Neutrophil (primary cell): ENCODE data around the gene AKR1A1.

ENCODE experiments used
- H3K27ac ChIP-seq: fragments of 200-600 bp; sonication (generic); 2 replicates; pipeline ENCODE4 v1.5.1; 2016; ENCODE audit warnings: mild to moderate bottlenecking, moderate library complexity
- H3K27me3 ChIP-seq: fragments of 200-600 bp; sonication (generic); 2 replicates; pipeline ENCODE4 v1.6.0; 2016; ENCODE audit warnings: mild to moderate bottlenecking
- H3K36me3 ChIP-seq: fragments of 200-600 bp; sonication (generic); 2 replicates; pipeline ENCODE4 v1.5.1; 2017
- H3K4me1 ChIP-seq, 2 experiments: fragments of 200-600 bp in 1 of 2; sonication (generic) in 1 of 2; 1 replicate in 1 of 2; 2 replicates in 1 of 2; pipeline versions ENCODE4 v1.5.1 to v1.6.1; 2013 to 2016; ENCODE audit warnings: low read depth in 1 of 2, low read length in 1 of 2, mild to moderate bottlenecking in 1 of 2, moderate library complexity in 1 of 2; ENCODE audit not compliant: control insufficient read depth in 1 of 2, insufficient read depth in 1 of 2
- H3K4me3 ChIP-seq, 2 experiments: fragments of 200-600 bp in 1 of 2; sonication (generic) in 1 of 2; 1 replicate in 1 of 2; 2 replicates in 1 of 2; pipeline ENCODE4 v1.5.1; 2013 to 2016; ENCODE audit warnings: low read depth in 1 of 2, low read length in 1 of 2, mild to moderate bottlenecking in 1 of 2, moderate library complexity in 1 of 2
- H3K9me3 ChIP-seq: fragments of 200-600 bp; sonication (generic); 2 replicates; pipeline ENCODE4 v1.5.1; 2016
- CTCF ChIP-seq: fragments of 200-600 bp; sonication (generic); IDR thresholded peaks from 2 replicates; pipeline ENCODE4 v1.5.1; 2016; ENCODE audit warnings: antibody characterized with exemption

The AKR1A1 gene

GRCh38 chr1:45554198-45554597 lies 3.6 kb downstream of the AKR1A1 start:
- peaks cover 5% of the 10 kb centered on the region for H3K36me3 ChIP-seq

GRCh38 chr1:45557422-45557944 lies 6.9 kb downstream of the AKR1A1 start:
- Histone ChIP-seq H3K36me3 (peaks cover 8% of the 10 kb centered on the region), H3K4me3 (no peak overlapping the region), H3K9me3 (no peaks in the 10 kb centered on the region), H3K27me3 (no peaks in the 10 kb centered on the region), H3K4me1 (no peaks in the 10 kb centered on the region), H3K27ac (no peak overlapping the region)
- TF ChIP-seq CTCF, result no peak

More at GRCh38 chr1:45554198-45554597, 3.6 kb downstream of the AKR1A1 start:
- Histone ChIP-seq H3K4me1 (peaks cover 19 to 21% of the 10 kb centered on the region in 2 experiments), H3K4me3 (no peak overlapping the region), H3K9me3 (no peaks in the 10 kb centered on the region), H3K27ac (no peak overlapping the region), H3K27me3 (no peaks in the 10 kb centered on the region)
- TF ChIP-seq CTCF, result no peak

GRCh38 chr1:45563843-45564242 lies 13.2 kb downstream of the AKR1A1 start:
- no peak overlapping the region for H3K4me3 ChIP-seq
- H3K27ac ChIP-seq, result no peak overlapping the region
- TF ChIP-seq CTCF, result no peak
- no peaks in the 10 kb centered on the region for H3K27me3 ChIP-seq
- H3K36me3 ChIP-seq, result peaks cover 45% of the 10 kb centered on the region
- H3K9me3 ChIP-seq, result no peaks in the 10 kb centered on the region
- H3K4me1 ChIP-seq, result no peaks in the 10 kb centered on the region

GRCh38 chr1:45566722-45567121 lies 16.1 kb downstream of the AKR1A1 start:
- Histone ChIP-seq H3K27me3 (no peaks in the 10 kb centered on the region), H3K36me3 (peaks cover 48% of the 10 kb centered on the region), H3K4me1 (no peaks in the 10 kb centered on the region), H3K9me3 (no peaks in the 10 kb centered on the region), H3K27ac (no peak overlapping the region), H3K4me3 (no peak overlapping the region)
- no peak for TF ChIP-seq CTCF

GRCh38 chr1:45567911-45568310 lies 17.3 kb downstream of the AKR1A1 start:
- Histone ChIP-seq H3K27me3 (no peaks in the 10 kb centered on the region), H3K27ac (no peak overlapping the region), H3K36me3 (peaks cover 43% of the 10 kb centered on the region), H3K4me1 (no peaks in the 10 kb centered on the region), H3K9me3 (no peaks in the 10 kb centered on the region), H3K4me3 (no peak overlapping the region)
- no peak for TF ChIP-seq CTCF

- H3K36me3 ChIP-seq, result peaks cover 38% of the 10 kb centered on the region
Observed at GRCh38 chr1:45568421-45568820, 17.8 kb downstream of the AKR1A1 start.

More at GRCh38 chr1:45568421-45568820, 17.8 kb downstream of the AKR1A1 start:
- Histone ChIP-seq H3K27ac (no peak overlapping the region), H3K27me3 (no peaks in the 10 kb centered on the region), H3K9me3 (no peaks in the 10 kb centered on the region), H3K4me3 (no peak overlapping the region), H3K4me1 (no peaks in the 10 kb centered on the region)
- TF ChIP-seq CTCF, result no peak
